Lower lobe of right lung (tissue), 2 donors: ENCODE measurements around the gene MCIDAS. TPM values are rescaled to one million over a fixed set of nuclear protein-coding genes. Genes with fewer than 3 reads are reported as not detected.

Experiments used
- ATAC-seq, 2 donors: fragments of 200-7000 bp; cut with Tn5 transposase; one replicate each; pipeline ENCODE4 v1.9.1; 2020 to 2022; ENCODE audit warnings: mild to moderate bottlenecking in 2 of 2, moderate library complexity in 2 of 2
- DNase-seq: peaks from one replicate; pipeline ENCODE4 v3.0.0-alpha.2; 2020
- H3K27ac ChIP-seq: fragments of 200-600 bp; one replicate; pipeline ENCODE4 v1.8.0; 2022
- H3K27me3 ChIP-seq: fragments of 200-600 bp; one replicate; pipeline ENCODE4 v1.8.0; 2022; ENCODE audit warnings: low read depth
- H3K36me3 ChIP-seq: fragments of 200-600 bp; one replicate; pipeline ENCODE4 v1.8.0; 2022; ENCODE audit warnings: mild to moderate bottlenecking
- H3K4me1 ChIP-seq: fragments of 200-600 bp; one replicate; pipeline ENCODE4 v1.8.0; 2022
- H3K4me3 ChIP-seq: fragments of 200-600 bp; one replicate; pipeline ENCODE4 v1.8.0; 2022; ENCODE audit warnings: mild to moderate bottlenecking
- H3K9me3 ChIP-seq: fragments of 200-600 bp; one replicate; pipeline ENCODE4 v1.8.0; 2022
- intact Hi-C: fragments of 100-400 bp; cut with DNase I; formaldehyde crosslinking; loops from one replicate; pipeline ENCODE4 v1.11.0; 2022
- total RNA-seq: library from RNA; stranded (reverse); fragmentation: NEBNext Ultra II Directional; extraction: Animal tissue kit (Norgen Biotek cat#: 25700); gene quantifications from one replicate; pipeline ENCODE4 v1.2.1, GENCODE V29; 2021
- TF ChIP-seq, protein P1 (sequence below): fragments of 200-600 bp; IDR thresholded peaks from one replicate; pipeline ENCODE4 v1.8.0; 2022; ENCODE audit warnings: antibody characterized with exemption, mild to moderate bottlenecking
- donor health status: DM: no; HTN: yes; CAD: no; lungs with severe emphysema.

The MCIDAS gene
- total RNA-seq, 1 donor from 2014 or later, result 0.56 TPM

DNA sequence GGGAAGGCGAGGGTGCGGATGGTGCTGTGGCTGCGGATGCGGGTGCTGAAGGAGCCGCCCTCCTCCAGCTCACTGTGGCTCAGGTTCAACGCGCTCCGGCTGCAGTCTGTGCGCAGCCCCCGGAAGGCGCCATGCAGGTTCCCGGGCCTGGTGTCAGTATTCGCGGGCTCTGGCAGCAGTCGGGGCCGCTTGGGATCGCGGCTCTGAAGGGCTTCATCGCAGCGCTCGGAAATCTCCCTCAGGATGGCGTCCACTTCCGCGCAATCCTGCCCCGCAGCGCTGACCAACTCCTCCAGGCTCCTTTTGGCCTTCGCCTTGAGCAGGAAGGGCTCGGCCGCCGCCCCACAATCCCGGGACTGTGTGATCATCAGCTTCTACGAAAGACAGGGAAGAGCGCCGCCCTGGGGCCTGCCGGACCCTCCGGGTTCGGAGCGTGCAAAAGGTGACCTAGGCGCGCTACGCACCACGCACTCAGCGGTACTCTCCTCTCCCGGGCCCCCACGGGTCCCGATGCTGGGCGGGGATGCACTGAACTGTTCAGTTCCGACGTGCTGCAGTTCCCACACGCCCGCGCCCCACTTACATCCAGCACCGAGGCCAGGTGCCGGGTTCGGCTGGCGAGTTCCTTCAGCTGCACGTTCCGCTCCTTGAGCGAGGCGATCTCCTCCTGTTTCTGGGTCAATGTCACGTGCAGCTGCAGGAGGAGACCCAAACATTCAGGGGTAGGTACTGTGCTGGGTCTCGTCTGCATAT, 6.5 kb downstream of the MCIDAS start:
- ATAC-seq (peak; percentile 24 to 27), DNase-seq (no peak)
- Histone ChIP-seq H3K36me3 (no peaks in the 10 kb centered on the region), H3K9me3 (no peaks in the 10 kb centered on the region), H3K27me3 (peaks cover 67% of the 10 kb centered on the region), H3K27ac (no peak overlapping the region), H3K4me1 (peaks cover 7% of the 10 kb centered on the region), H3K4me3 (peak overlapping the region; percentile 21)
- TF ChIP-seq, protein P1, sequence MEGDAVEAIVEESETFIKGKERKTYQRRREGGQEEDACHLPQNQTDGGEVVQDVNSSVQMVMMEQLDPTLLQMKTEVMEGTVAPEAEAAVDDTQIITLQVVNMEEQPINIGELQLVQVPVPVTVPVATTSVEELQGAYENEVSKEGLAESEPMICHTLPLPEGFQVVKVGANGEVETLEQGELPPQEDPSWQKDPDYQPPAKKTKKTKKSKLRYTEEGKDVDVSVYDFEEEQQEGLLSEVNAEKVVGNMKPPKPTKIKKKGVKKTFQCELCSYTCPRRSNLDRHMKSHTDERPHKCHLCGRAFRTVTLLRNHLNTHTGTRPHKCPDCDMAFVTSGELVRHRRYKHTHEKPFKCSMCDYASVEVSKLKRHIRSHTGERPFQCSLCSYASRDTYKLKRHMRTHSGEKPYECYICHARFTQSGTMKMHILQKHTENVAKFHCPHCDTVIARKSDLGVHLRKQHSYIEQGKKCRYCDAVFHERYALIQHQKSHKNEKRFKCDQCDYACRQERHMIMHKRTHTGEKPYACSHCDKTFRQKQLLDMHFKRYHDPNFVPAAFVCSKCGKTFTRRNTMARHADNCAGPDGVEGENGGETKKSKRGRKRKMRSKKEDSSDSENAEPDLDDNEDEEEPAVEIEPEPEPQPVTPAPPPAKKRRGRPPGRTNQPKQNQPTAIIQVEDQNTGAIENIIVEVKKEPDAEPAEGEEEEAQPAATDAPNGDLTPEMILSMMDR, result no peak
- intact Hi-C loops, result no loop called here

DNA sequence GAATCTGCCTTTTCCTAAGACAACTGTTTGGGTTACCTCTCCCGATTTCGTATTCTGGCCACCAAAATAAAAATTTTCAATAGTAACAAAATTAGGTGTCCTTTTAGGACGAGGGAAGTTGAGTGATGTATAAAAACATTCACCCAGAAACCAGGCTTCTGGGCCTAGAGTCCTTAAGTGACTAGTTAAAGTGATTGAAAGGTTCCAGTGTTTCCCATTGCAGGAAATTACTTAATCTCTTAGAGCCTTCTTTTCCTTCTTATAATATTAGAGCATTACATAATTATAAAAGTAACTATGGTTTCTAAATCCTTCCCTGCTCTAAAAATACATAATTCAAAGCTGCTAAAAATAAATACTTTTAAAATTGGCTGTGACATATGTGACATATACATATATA, 7.3 kb downstream of the MCIDAS start:
- Histone ChIP-seq H3K4me1 (peaks cover 7% of the 10 kb centered on the region), H3K9me3 (no peaks in the 10 kb centered on the region), H3K36me3 (no peaks in the 10 kb centered on the region), H3K27ac (no peak overlapping the region), H3K4me3 (no peak overlapping the region), H3K27me3 (peaks cover 58% of the 10 kb centered on the region)
- no peak for DNase-seq
- ATAC-seq, result peak in 1 of 2 donors; percentile 64
- TF ChIP-seq, protein P1, result no peak
- intact Hi-C loops, result no loop called here

DNA sequence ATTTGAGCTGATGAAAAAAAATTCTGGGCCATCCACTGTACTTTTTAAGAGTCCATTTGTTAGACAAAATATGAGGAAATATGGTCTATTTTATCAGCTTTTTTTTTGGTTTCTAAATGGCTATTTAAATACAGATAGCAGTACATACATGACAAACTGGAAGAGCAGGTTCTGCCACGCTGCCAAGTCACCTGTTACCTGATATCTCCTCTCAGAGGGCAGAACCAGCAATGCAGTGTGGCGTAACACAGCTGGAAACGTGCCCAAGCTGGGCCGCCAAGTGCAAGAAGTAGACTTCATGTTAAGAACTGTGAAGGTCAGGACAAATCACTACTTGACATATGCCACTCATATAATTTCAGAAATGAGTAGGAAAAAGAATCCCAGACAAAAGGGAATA, 8.1 kb downstream of the MCIDAS start:
- Histone ChIP-seq H3K9me3 (no peaks in the 10 kb centered on the region), H3K4me3 (no peak overlapping the region), H3K36me3 (no peaks in the 10 kb centered on the region), H3K27me3 (peaks cover 50% of the 10 kb centered on the region), H3K4me1 (peaks cover 7% of the 10 kb centered on the region), H3K27ac (no peak overlapping the region)
- TF ChIP-seq, protein P1, result no peak
- peak; percentile 81 to 88 for ATAC-seq
- peak; percentile 90 for DNase-seq
- intact Hi-C loops, result no loop called here

DNA sequence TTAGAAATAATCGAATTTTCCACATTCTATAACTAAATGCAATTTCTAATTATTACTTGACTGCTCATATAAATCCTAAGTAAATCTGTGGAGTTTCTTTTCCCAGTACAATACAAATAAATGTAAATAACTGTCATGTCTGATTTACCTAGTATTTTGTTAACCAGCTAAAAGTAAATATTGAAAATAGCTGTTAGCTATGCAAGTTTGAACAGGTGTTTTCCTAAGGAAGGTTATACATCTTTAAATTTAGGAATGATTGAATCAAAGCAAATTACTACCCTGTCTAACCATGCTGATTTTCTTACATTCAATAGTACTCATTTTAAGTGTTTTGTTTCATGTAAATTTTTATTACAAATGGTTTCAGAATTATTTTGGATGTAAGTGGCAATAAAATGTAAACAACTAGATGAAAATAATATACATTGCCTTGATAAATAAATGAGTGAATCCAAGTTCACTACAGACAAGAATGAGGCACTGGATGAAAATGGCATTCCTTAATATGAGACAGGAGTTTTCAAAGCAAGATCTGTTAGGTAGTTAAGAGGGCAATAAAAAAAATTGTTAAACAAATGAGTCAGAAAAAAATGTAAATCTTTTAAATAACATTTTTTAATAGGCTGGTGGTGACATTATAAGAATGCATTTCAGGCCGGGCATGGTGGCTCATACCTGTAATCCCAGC, 15.8 kb downstream of the MCIDAS start:
- intact Hi-C loops, result no loop called here

DNA sequence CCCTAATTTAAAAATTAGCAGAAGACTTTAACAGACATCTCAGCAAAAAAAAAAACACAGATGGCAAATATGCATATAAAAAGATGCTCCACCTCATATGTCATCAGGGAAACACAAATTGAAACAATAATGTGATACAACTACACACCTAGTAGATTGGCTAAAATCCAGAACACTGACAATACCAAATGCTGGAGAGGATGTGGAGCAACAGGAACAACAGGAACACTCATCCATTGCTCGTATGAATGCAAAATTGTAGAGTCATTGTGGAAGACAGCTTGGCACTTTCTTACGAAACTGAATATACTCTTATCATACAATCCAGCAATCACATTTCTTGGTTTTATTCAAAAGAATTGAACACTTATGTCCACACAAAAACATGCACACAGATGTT, 22.1 kb downstream of the MCIDAS start:
- no peak overlapping the region for H3K27ac ChIP-seq
- ATAC-seq (no peak), DNase-seq (no peak)
- H3K4me3 ChIP-seq, result no peak overlapping the region
- H3K36me3 ChIP-seq, result no peaks in the 10 kb centered on the region
- intact Hi-C loops, result no loop called here
- H3K4me1 ChIP-seq, result no peaks in the 10 kb centered on the region
- TF ChIP-seq, protein P1, result no peak
- H3K9me3 ChIP-seq, result no peaks in the 10 kb centered on the region
- peaks cover under 1% of the 10 kb centered on the region for H3K27me3 ChIP-seq

More for the DNA sequence above, 15.8 kb downstream of the MCIDAS start:
- TF ChIP-seq, protein P1, result no peak
- Histone ChIP-seq H3K4me1 (no peaks in the 10 kb centered on the region), H3K27me3 (no peaks in the 10 kb centered on the region), H3K9me3 (no peaks in the 10 kb centered on the region), H3K27ac (no peak overlapping the region), H3K36me3 (no peaks in the 10 kb centered on the region), H3K4me3 (no peak overlapping the region)
- no peak for DNase-seq
- ATAC-seq, result no peak
